Neural progenitor cell (in vitro differentiated cells): ENCODE results near the gene SUMF1.

Source experiments
- CTCF ChIP-seq: fragments of 200-600 bp; sonication (generic); IDR thresholded peaks from 2 replicates; pipeline ENCODE4 v1.5.1; 2017; ENCODE audit warnings: antibody characterized with exemption, mild to moderate bottlenecking
- EZH2 ChIP-seq: fragments of 200-600 bp; sonication (generic); IDR thresholded peaks from 2 replicates; pipeline ENCODE4 v1.6.1; 2017; ENCODE audit warnings: antibody characterized with exemption, mild to moderate bottlenecking, moderate library complexity
- EZH2phosphoT487 ChIP-seq: fragments of 200-600 bp; sonication (generic); IDR thresholded peaks from 2 replicates; pipeline ENCODE4 v1.6.1; 2017; ENCODE audit warnings: antibody characterized with exemption

- no peak for TF ChIP-seq CTCF
- TF ChIP-seq EZH2, result no peak
- TF ChIP-seq EZH2phosphoT487, result no peak
Measured at GRCh38 chr3:4425707-4426106, 41.4 kb downstream of the SUMF1 start.
